ENCODE results near the gene RNPEPL1. TPM values are rescaled to one million over a fixed set of nuclear protein-coding genes. Genes with fewer than 3 reads are reported as not detected.

The RNPEPL1 gene
- polyA plus RNA-seq (2013), result 43.3 and 44.3 TPM in 2 replicates

GRCh38 chr2:240567872-240568677 is at the start of gene RNPEPL1:
Gene RNPEPL1, plus strand, starts transcription at chr2:240568484. Its CDS starts 103 bp downstream, at chr2:240568587.
- H2AK5ac ChIP-seq (ENCODE audit: low read length), result peak within 1 kb of the TSS; percentile 57
- H2BK5ac ChIP-seq (ENCODE audit: low read depth, low read length, poor library complexity), result no peak within 1 kb of the TSS
- H3K23ac ChIP-seq (ENCODE audit: low read length), result no peak within 1 kb of the TSS
- H3K4ac ChIP-seq (ENCODE audit: low read depth, low read length), result peak within 1 kb of the TSS; percentile 70
- peaks cover 28 to 39% of the 10 kb centered on the region in 2 experiments for H3K4me1 ChIP-seq (ENCODE audit: control insufficient read depth in 1 of 2, insufficient read depth in 2 of 2, low read length in 2 of 2)
- H3K27ac ChIP-seq (ENCODE audit: low read depth, low read length), result peak within 1 kb of the TSS; percentile 51
- peak within 1 kb of the TSS; percentile 82 for H3K14ac ChIP-seq (ENCODE audit: low read length)
- no CpG with 5 or more reads among the region's 106 CpGs for WGBS (ENCODE audit: extremely low coverage, insufficient coverage, insufficient read length)
- peak within 1 kb of the TSS; percentile 81 for H4K8ac ChIP-seq (ENCODE audit: low read depth, low read length)
- H3K4me3 ChIP-seq (ENCODE audit: low read depth, low read length), result peak within 1 kb of the TSS; percentile 79
- H3K9me3 ChIP-seq (ENCODE audit: insufficient read depth, low read depth, low read length), result no peaks in the 10 kb centered on the region
- no peaks in the 10 kb centered on the region for H3K79me2 ChIP-seq (ENCODE audit: control insufficient read depth, insufficient read depth, low read length, poor library complexity)
- H4K12ac ChIP-seq (ENCODE audit: low read depth, low read length), result peak within 1 kb of the TSS; percentile 48
- peak; percentile 48 to 65 for DNase-seq
- H3K27me3 ChIP-seq (ENCODE audit: insufficient read depth, low read length), result no peaks in the 10 kb centered on the region
- peak within 1 kb of the TSS; percentile 92 for H3K18ac ChIP-seq (ENCODE audit: low read length)
- H2BK120ac ChIP-seq (ENCODE audit: insufficient read depth, low read length, poor library complexity), result peak within 1 kb of the TSS; percentile 46
- H3K36me3 ChIP-seq (ENCODE audit: control insufficient read depth in 1 of 2, insufficient read depth in 2 of 2, low read length in 2 of 2), result peaks cover 5% of the 10 kb centered on the region in 2 experiments
- H2AFZ ChIP-seq (ENCODE audit: insufficient read depth, low read length, poor library complexity), result peak within 1 kb of the TSS; percentile 71
- peak within 1 kb of the TSS; percentile 93 for H3K4me2 ChIP-seq (ENCODE audit: low read length)
- peaks cover 13% of the 10 kb centered on the region for H3K79me1 ChIP-seq (ENCODE audit: low read length)
- H3K9ac ChIP-seq (ENCODE audit: low read length), result peak within 1 kb of the TSS; percentile 66
- no peak within 1 kb of the TSS for H2BK12ac ChIP-seq (ENCODE audit: low read length)
- H4K91ac ChIP-seq (ENCODE audit: low read depth, low read length), result peak within 1 kb of the TSS; percentile 86

- peaks cover 7% of the 10 kb centered on the region for H3K27me3 ChIP-seq (ENCODE audit: insufficient read depth, low read length)
- no peak overlapping the region for H2BK12ac ChIP-seq (ENCODE audit: low read length)
- peaks cover 14 to 17% of the 10 kb centered on the region in 2 experiments for H3K36me3 ChIP-seq (ENCODE audit: control insufficient read depth in 1 of 2, insufficient read depth in 2 of 2, low read length in 2 of 2)
- H3K4me1 ChIP-seq (ENCODE audit: control insufficient read depth in 1 of 2, insufficient read depth in 2 of 2, low read length in 2 of 2), result no peaks in the 10 kb centered on the region
- H4K91ac ChIP-seq (ENCODE audit: low read depth, low read length), result no peak overlapping the region
- no peak overlapping the region for H3K9ac ChIP-seq (ENCODE audit: low read length)
- no peak overlapping the region for H2BK120ac ChIP-seq (ENCODE audit: insufficient read depth, low read length, poor library complexity)
- no peak overlapping the region for H4K8ac ChIP-seq (ENCODE audit: low read depth, low read length)
- H3K79me1 ChIP-seq (ENCODE audit: low read length), result no peaks in the 10 kb centered on the region
- H2AK5ac ChIP-seq (ENCODE audit: low read length), result no peak overlapping the region
- no peaks in the 10 kb centered on the region for H3K79me2 ChIP-seq (ENCODE audit: control insufficient read depth, insufficient read depth, low read length, poor library complexity)
- no peak overlapping the region for H3K4ac ChIP-seq (ENCODE audit: low read depth, low read length)
- H3K14ac ChIP-seq (ENCODE audit: low read length), result no peak overlapping the region
- no peak overlapping the region for H2AFZ ChIP-seq (ENCODE audit: insufficient read depth, low read length, poor library complexity)
- H3K4me3 ChIP-seq (ENCODE audit: low read depth, low read length), result no peak overlapping the region
- no peak overlapping the region for H2BK5ac ChIP-seq (ENCODE audit: low read depth, low read length, poor library complexity)
- no peak overlapping the region for H3K4me2 ChIP-seq (ENCODE audit: low read length)
- DNase-seq, result no peak
- H3K9me3 ChIP-seq (ENCODE audit: insufficient read depth, low read depth, low read length), result peaks cover 39% of the 10 kb centered on the region
- no peak overlapping the region for H3K18ac ChIP-seq (ENCODE audit: low read length)
- no peak overlapping the region for H3K23ac ChIP-seq (ENCODE audit: low read length)
- no peak overlapping the region for H3K27ac ChIP-seq (ENCODE audit: low read depth, low read length)
- no CpG with 5 or more reads among the region's 5 CpGs for WGBS (ENCODE audit: extremely low coverage, insufficient coverage, insufficient read length)
- no peak overlapping the region for H4K12ac ChIP-seq (ENCODE audit: low read depth, low read length)
Measured at GRCh38 chr2:240518981-240519380, 49.3 kb upstream of the RNPEPL1 start.

GRCh38 chr2:240519396-240520129 is 48.7 kb upstream of the RNPEPL1 start:
- WGBS (ENCODE audit: extremely low coverage, insufficient coverage, insufficient read length), result no CpG with 5 or more reads among the region's 25 CpGs
- Histone ChIP-seq H2BK12ac (ENCODE audit: low read length) (no peak overlapping the region), H4K8ac (ENCODE audit: low read depth, low read length) (no peak overlapping the region), H3K18ac (ENCODE audit: low read length) (no peak overlapping the region), H3K4me1 (ENCODE audit: control insufficient read depth in 1 of 2, insufficient read depth in 2 of 2, low read length in 2 of 2) (no peaks in the 10 kb centered on the region), H2BK5ac (ENCODE audit: low read depth, low read length, poor library complexity) (no peak overlapping the region), H3K79me2 (ENCODE audit: control insufficient read depth, insufficient read depth, low read length, poor library complexity) (no peaks in the 10 kb centered on the region), H2BK120ac (ENCODE audit: insufficient read depth, low read length, poor library complexity) (no peak overlapping the region), H3K9me3 (ENCODE audit: insufficient read depth, low read depth, low read length) (peaks cover 42% of the 10 kb centered on the region), H2AFZ (ENCODE audit: insufficient read depth, low read length, poor library complexity) (no peak overlapping the region), H3K4me3 (ENCODE audit: low read depth, low read length) (no peak overlapping the region), H3K9ac (ENCODE audit: low read length) (no peak overlapping the region), H3K4ac (ENCODE audit: low read depth, low read length) (no peak overlapping the region), H4K91ac (ENCODE audit: low read depth, low read length) (no peak overlapping the region), H3K27me3 (ENCODE audit: insufficient read depth, low read length) (peaks cover 7% of the 10 kb centered on the region), H3K36me3 (ENCODE audit: control insufficient read depth in 1 of 2, insufficient read depth in 2 of 2, low read length in 2 of 2) (peaks cover 17 to 21% of the 10 kb centered on the region in 2 experiments), H3K23ac (ENCODE audit: low read length) (no peak overlapping the region), H3K27ac (ENCODE audit: low read depth, low read length) (no peak overlapping the region), H3K79me1 (ENCODE audit: low read length) (no peaks in the 10 kb centered on the region), H3K14ac (ENCODE audit: low read length) (no peak overlapping the region), H3K4me2 (ENCODE audit: low read length) (no peak overlapping the region), H2AK5ac (ENCODE audit: low read length) (no peak overlapping the region), H4K12ac (ENCODE audit: low read depth, low read length) (no peak overlapping the region)
- no peak for DNase-seq

GRCh38 chr2:240520130-240520973 is 47.9 kb upstream of the RNPEPL1 start:
- H3K4me1 ChIP-seq (ENCODE audit: control insufficient read depth in 1 of 2, insufficient read depth in 2 of 2, low read length in 2 of 2), result no peaks in the 10 kb centered on the region
- no peak overlapping the region for H3K9ac ChIP-seq (ENCODE audit: low read length)
- no peaks in the 10 kb centered on the region for H3K79me2 ChIP-seq (ENCODE audit: control insufficient read depth, insufficient read depth, low read length, poor library complexity)
- no peak overlapping the region for H2BK120ac ChIP-seq (ENCODE audit: insufficient read depth, low read length, poor library complexity)
- peaks cover 45% of the 10 kb centered on the region for H3K9me3 ChIP-seq (ENCODE audit: insufficient read depth, low read depth, low read length)
- no peaks in the 10 kb centered on the region for H3K79me1 ChIP-seq (ENCODE audit: low read length)
- DNase-seq, result no peak
- no peak overlapping the region for H3K4ac ChIP-seq (ENCODE audit: low read depth, low read length)
- no CpG with 5 or more reads among the region's 52 CpGs for WGBS (ENCODE audit: extremely low coverage, insufficient coverage, insufficient read length)
- H3K18ac ChIP-seq (ENCODE audit: low read length), result no peak overlapping the region
- H2AFZ ChIP-seq (ENCODE audit: insufficient read depth, low read length, poor library complexity), result no peak overlapping the region
- peaks cover 7% of the 10 kb centered on the region for H3K27me3 ChIP-seq (ENCODE audit: insufficient read depth, low read length)
- H3K27ac ChIP-seq (ENCODE audit: low read depth, low read length), result no peak overlapping the region
- H3K36me3 ChIP-seq (ENCODE audit: control insufficient read depth in 1 of 2, insufficient read depth in 2 of 2, low read length in 2 of 2), result peaks cover 20 to 24% of the 10 kb centered on the region in 2 experiments
- H3K4me2 ChIP-seq (ENCODE audit: low read length), result no peak overlapping the region
- H2AK5ac ChIP-seq (ENCODE audit: low read length), result no peak overlapping the region
- H4K8ac ChIP-seq (ENCODE audit: low read depth, low read length), result no peak overlapping the region
- no peak overlapping the region for H4K91ac ChIP-seq (ENCODE audit: low read depth, low read length)
- H3K23ac ChIP-seq (ENCODE audit: low read length), result peak overlapping the region; percentile 23
- no peak overlapping the region for H2BK12ac ChIP-seq (ENCODE audit: low read length)
- H4K12ac ChIP-seq (ENCODE audit: low read depth, low read length), result no peak overlapping the region
- no peak overlapping the region for H3K14ac ChIP-seq (ENCODE audit: low read length)
- no peak overlapping the region for H2BK5ac ChIP-seq (ENCODE audit: low read depth, low read length, poor library complexity)
- H3K4me3 ChIP-seq (ENCODE audit: low read depth, low read length), result peak overlapping the region; percentile 53
